ENCODE measurements around the gene ZNF701.

ZNF701 gene

GRCh38 chr19:52570000-52570861 is at the start of gene ZNF701 (continued):
- TF ChIP-seq PATZ1 (tag by site-specific recombination; IDR thresholded peaks at IDR 0.05) (no peak), ZNF341 (tag by site-specific recombination; IDR thresholded peaks at IDR 0.05; ENCODE audit: low read depth) (peak; percentile 86), ZNF747 (tag by site-specific recombination; IDR thresholded peaks at IDR 0.05) (no peak), ZNF521 (tag by site-specific recombination; IDR thresholded peaks at IDR 0.05) (no peak), PRDM1 (tag by site-specific recombination; IDR thresholded peaks at IDR 0.05) (no peak), ZNF24 (tag by site-specific recombination; IDR thresholded peaks at IDR 0.05) (no peak), MZF1 (tag by site-specific recombination; IDR thresholded peaks at IDR 0.05; ENCODE audit: borderline replicate concordance) (no peak), ZFHX2 (tag by site-specific recombination; conservative IDR thresholded peaks at IDR 0.05) (no peak), MEIS1 (CRISPR knock-in tag; IDR thresholded peaks at IDR 0.05; ENCODE audit: borderline replicate concordance) (no peak), BCL6B (tag by site-specific recombination; IDR thresholded peaks at IDR 0.05) (no peak), ZNF214 (tag by site-specific recombination; IDR thresholded peaks at IDR 0.05; ENCODE audit: borderline replicate concordance) (no peak), ZEB2 (tag by site-specific recombination; IDR thresholded peaks at IDR 0.05) (no peak), ZNF660 (tag by site-specific recombination; IDR thresholded peaks at IDR 0.05) (no peak), IKZF3 (tag by site-specific recombination; IDR thresholded peaks at IDR 0.05) (no peak), ZNF677 (tag by site-specific recombination; IDR thresholded peaks at IDR 0.05) (no peak), ZNF830 (tag by site-specific recombination; IDR thresholded peaks at IDR 0.05; ENCODE audit: low read depth) (no peak), BCL11B (tag by site-specific recombination; IDR thresholded peaks at IDR 0.05; ENCODE audit: low read depth) (no peak), HOXD13 (CRISPR knock-in tag; IDR thresholded peaks at IDR 0.05; ENCODE audit: borderline replicate concordance) (no peak), ZSCAN18 (tag by site-specific recombination; IDR thresholded peaks at IDR 0.05) (no peak), ZNF335 (tag by site-specific recombination; conservative IDR thresholded peaks at IDR 0.05) (peak; percentile 81), ZNF600 (tag by site-specific recombination; IDR thresholded peaks at IDR 0.05) (no peak), ZNF132 (tag by site-specific recombination; IDR thresholded peaks at IDR 0.05; ENCODE audit: borderline replicate concordance) (no peak), ZNF311 (tag by site-specific recombination; IDR thresholded peaks at IDR 0.05; ENCODE audit: borderline replicate concordance) (no peak), KLF16 (tag by site-specific recombination; IDR thresholded peaks at IDR 0.05) (no peak), PRDM4 (tag by site-specific recombination; IDR thresholded peaks at IDR 0.05) (no peak), ZNF274 (IDR thresholded peaks at IDR 0.05; ENCODE audit: low read length) (no peak), ZNF274 (tag by site-specific recombination; IDR thresholded peaks at IDR 0.05; ENCODE audit: borderline replicate concordance) (no peak), ZNF223 (tag by site-specific recombination; IDR thresholded peaks at IDR 0.05) (no peak), ZNF501 (tag by site-specific recombination; IDR thresholded peaks at IDR 0.05) (no peak), ZXDB (tag by site-specific recombination; IDR thresholded peaks at IDR 0.05) (peak; percentile 24; the same call in 1 of the 2 replicates), ZNF658 (tag by site-specific recombination; IDR thresholded peaks at IDR 0.05) (no peak), ZNF837 (tag by site-specific recombination; IDR thresholded peaks at IDR 0.05) (no peak)
- TF ChIP-seq, protein P1, sequence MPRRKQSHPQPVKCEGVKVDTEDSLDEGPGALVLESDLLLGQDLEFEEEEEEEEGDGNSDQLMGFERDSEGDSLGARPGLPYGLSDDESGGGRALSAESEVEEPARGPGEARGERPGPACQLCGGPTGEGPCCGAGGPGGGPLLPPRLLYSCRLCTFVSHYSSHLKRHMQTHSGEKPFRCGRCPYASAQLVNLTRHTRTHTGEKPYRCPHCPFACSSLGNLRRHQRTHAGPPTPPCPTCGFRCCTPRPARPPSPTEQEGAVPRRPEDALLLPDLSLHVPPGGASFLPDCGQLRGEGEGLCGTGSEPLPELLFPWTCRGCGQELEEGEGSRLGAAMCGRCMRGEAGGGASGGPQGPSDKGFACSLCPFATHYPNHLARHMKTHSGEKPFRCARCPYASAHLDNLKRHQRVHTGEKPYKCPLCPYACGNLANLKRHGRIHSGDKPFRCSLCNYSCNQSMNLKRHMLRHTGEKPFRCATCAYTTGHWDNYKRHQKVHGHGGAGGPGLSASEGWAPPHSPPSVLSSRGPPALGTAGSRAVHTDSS (tag by site-specific recombination; IDR thresholded peaks at IDR 0.05), result no peak
